Nephron progenitor cell (in vitro differentiated cells): ENCODE measurements around the gene CCDC177.
A peak's percentile ranks its signal among the peaks of the same experiment; 100 is the strongest.

Source experiments
- DNase-seq: peaks from one replicate; pipeline ENCODE4 v3.0.0; 2021
- H3K27ac Mint-ChIP-seq: 2 replicates; pipeline ENCODE4 v1.8.0; 2021; ENCODE audit warnings: mild to moderate bottlenecking, moderate library complexity, mixed read lengths
- H3K27me3 Mint-ChIP-seq: 2 replicates; pipeline ENCODE4 v1.8.0; 2021; ENCODE audit warnings: mild to moderate bottlenecking, low read depth, mixed read lengths; ENCODE audit not compliant: poor library complexity
- H3K36me3 Mint-ChIP-seq: 2 replicates; pipeline ENCODE4 v1.8.0; 2021; ENCODE audit warnings: low read depth, mixed read lengths
- H3K4me1 Mint-ChIP-seq: 2 replicates; pipeline ENCODE4 v1.8.0; 2021; ENCODE audit warnings: mixed read lengths
- H3K4me3 Mint-ChIP-seq: 2 replicates; pipeline ENCODE4 v1.8.0; 2021; ENCODE audit warnings: mild to moderate bottlenecking, moderate library complexity, mixed read lengths
- H3K9me3 Mint-ChIP-seq: 2 replicates; pipeline ENCODE4 v1.8.0; 2021; ENCODE audit warnings: mild to moderate bottlenecking, moderate library complexity, mixed read lengths
- CTCF ChIP-seq: fragments of 200-600 bp; sonication (generic); IDR thresholded peaks from 2 replicates; pipeline ENCODE4 v1.5.0; 2021; ENCODE audit warnings: antibody characterized with exemption

The CCDC177 gene

GRCh38 chr14:69537900-69538299 lies 36.8 kb downstream of the CCDC177 start:
- H3K36me3 Mint-ChIP-seq: no peaks in the 10 kb centered on the region
- H3K4me1 Mint-ChIP-seq: peaks cover 4% of the 10 kb centered on the region
- no peak for TF ChIP-seq CTCF
- H3K27me3 Mint-ChIP-seq: peaks cover 29% of the 10 kb centered on the region
- DNase-seq: no peak
- H3K9me3 Mint-ChIP-seq: no peaks in the 10 kb centered on the region
- H3K27ac Mint-ChIP-seq: no peak overlapping the region
- no peak overlapping the region for H3K4me3 Mint-ChIP-seq

DNA sequence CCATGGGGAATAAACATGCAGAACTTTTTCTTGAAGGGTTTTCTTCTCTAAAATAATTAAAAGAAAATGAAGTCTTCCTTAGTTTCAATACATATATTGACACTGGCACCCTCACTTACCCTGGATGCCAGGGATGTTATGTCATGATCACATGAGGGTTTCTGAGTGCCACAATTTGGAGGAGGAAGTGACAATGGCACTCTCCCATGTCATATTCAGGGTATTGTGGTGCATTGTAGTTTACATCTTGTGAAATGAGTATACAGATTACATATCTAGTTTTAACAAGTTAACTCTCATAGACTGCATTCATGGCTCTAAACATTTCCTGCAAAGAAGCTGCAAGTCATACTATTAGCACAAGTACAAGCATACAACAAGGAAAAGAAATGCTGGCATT lies 37.7 kb downstream of the CCDC177 start:
- no peak for DNase-seq
- peaks cover 33% of the 10 kb centered on the region for H3K27me3 Mint-ChIP-seq
- H3K4me1 Mint-ChIP-seq: peaks cover 4% of the 10 kb centered on the region

GRCh38 chr14:69535230-69535848 lies 39.3 kb downstream of the CCDC177 start:
- H3K27ac Mint-ChIP-seq: no peak overlapping the region
- peak; percentile 55 for TF ChIP-seq CTCF
- peaks cover 39% of the 10 kb centered on the region for H3K27me3 Mint-ChIP-seq
- DNase-seq: peak; percentile 67
- H3K4me3 Mint-ChIP-seq: no peak overlapping the region
- H3K4me1 Mint-ChIP-seq: peaks cover 4% of the 10 kb centered on the region
- H3K9me3 Mint-ChIP-seq: no peaks in the 10 kb centered on the region
- H3K36me3 Mint-ChIP-seq: no peaks in the 10 kb centered on the region

More for the DNA sequence above, 37.7 kb downstream of the CCDC177 start:
- Mint-ChIP-seq H3K27ac (no peak overlapping the region), H3K36me3 (no peaks in the 10 kb centered on the region), H3K9me3 (no peaks in the 10 kb centered on the region), H3K4me3 (no peak overlapping the region)
- no peak for TF ChIP-seq CTCF

- H3K4me1 Mint-ChIP-seq: peaks cover 4% of the 10 kb centered on the region
- no peak for DNase-seq
- no peak overlapping the region for H3K4me3 Mint-ChIP-seq
- H3K9me3 Mint-ChIP-seq: no peaks in the 10 kb centered on the region
- no peak for TF ChIP-seq CTCF
- no peak overlapping the region for H3K27ac Mint-ChIP-seq
- peaks cover 40% of the 10 kb centered on the region for H3K27me3 Mint-ChIP-seq
- H3K36me3 Mint-ChIP-seq: no peaks in the 10 kb centered on the region
Observed at GRCh38 chr14:69532561-69533340, 41.9 kb downstream of the CCDC177 start.

DNA sequence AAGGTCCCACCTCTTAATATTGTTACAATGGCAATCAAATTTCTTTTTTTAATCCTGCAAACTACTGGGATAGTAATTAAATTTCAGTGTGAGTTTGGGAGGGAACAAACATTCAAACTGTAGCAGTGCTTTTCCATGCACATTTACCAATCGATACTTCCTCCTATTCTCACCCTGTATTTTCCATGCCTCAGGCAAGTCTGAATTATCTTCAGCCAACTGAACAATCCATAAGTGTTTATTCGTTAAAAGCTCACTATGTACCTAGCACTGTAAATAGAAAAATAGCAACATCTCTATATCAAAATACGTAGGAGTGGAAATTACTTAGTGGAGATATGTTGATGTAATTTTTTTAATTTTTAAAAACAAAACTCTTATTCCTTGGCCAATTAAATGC lies 43.5 kb downstream of the CCDC177 start:
- DNase-seq: no peak
- Mint-ChIP-seq H3K27ac (no peak overlapping the region), H3K4me3 (no peak overlapping the region), H3K9me3 (no peaks in the 10 kb centered on the region), H3K4me1 (peaks cover 4% of the 10 kb centered on the region), H3K36me3 (no peaks in the 10 kb centered on the region), H3K27me3 (peaks cover 34% of the 10 kb centered on the region)
- no peak for TF ChIP-seq CTCF
